GM21737 (cell line): ENCODE results near the gene ITPA.

Experiments used
- ATAC-seq: cut with Tn5 transposase; IDR thresholded peaks from one replicate; pipeline ENCODE4 v1.9.1; 2021; ENCODE audit warnings: mild to moderate bottlenecking, moderate library complexity; ENCODE audit not compliant: unreplicated experiment

The ITPA gene

DNA sequence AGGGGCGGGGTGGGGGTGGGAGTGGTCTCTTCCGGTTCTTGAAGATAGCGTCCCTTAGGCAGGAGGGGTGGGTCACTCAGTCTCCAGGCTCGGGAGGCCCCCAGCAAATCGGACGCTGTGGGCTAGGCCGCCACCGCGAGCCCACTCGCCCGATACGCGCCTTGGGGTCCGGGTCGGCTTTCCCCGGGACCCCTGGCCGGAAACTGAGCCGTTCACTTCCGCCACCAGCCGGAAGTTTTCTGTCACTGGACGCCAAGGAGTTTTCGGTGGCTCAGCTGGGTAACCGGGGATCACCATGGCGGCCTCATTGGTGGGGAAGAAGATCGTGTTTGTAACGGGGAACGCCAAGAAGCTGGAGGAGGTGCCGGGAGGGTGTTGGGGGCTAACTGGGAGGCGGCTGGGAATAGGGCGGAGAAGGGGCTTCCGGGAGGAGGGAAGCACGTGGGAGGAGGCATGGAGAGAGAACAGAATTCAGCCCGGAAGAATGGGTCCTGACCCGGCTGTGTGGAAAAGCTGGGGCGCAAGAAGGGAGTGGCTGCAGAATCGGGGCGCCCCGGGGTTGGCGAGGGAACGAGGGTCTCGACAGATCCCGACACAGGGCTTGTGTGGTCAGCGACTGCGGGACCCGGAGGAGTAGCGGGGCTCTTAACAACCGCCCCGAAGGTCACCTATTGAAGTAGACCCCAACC lies at the start of gene ITPA:
Gene ITPA, plus strand, starts transcription at position 242 of the 689 bp plus-strand sequence. Its CDS starts 54 bp downstream, at position 296.
- no peak for ATAC-seq

DNA sequence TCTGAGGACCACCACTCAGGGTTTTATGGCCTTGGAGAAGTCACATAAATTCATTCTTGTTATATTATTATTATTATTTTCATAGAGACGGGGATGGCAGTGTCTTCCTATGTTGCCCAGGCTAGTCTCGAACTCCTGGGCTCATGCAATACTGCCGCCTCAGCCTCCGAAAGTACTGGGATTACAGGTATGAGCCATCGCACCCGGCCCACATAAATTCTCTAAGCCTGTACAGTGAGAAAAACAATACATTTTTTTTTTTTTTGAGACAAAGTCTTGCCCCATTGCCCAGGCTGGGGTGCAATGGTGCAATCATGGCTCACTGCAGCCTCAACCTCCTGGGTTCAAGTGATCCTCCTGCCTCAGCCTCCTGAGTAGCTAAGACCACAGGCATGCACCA lies 48.9 kb upstream of the ITPA start:
- no peak for ATAC-seq

DNA sequence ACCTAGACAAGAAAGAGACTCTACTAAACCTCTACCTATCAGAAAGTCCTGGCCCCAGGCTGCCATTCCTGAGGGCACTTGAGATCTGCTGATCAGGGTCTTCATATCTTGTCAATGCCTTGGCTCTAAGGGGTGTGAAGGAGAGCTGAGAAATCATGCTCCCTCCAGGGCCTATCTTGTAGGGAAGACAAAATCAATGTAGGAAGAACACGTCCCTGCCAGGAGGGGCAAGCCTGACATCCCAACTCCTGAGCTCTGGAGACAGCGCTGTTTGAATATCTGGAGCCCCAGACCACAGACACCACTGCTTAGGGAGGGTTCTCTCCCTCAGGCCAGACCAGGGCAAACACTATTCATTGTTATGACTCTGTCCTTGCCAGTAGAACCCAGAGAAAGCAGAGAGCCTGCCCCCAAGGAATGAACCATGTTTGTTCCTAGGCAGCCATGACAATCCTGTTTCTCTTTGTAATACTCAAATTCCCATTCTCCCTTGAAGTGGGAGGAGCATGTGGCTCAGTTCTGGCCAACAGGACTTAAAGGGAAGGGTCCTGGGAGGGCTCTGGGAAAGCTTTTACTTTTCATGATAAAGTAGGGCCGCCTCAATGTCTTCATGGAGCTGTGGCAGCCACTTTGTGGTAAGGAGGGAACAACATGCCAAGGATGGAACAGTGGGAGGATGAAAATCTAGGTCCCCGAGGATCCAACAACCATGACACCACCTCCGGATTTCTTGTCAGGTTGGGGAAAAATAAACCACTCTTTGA lies 47.8 kb upstream of the ITPA start:
- ATAC-seq = no peak

DNA sequence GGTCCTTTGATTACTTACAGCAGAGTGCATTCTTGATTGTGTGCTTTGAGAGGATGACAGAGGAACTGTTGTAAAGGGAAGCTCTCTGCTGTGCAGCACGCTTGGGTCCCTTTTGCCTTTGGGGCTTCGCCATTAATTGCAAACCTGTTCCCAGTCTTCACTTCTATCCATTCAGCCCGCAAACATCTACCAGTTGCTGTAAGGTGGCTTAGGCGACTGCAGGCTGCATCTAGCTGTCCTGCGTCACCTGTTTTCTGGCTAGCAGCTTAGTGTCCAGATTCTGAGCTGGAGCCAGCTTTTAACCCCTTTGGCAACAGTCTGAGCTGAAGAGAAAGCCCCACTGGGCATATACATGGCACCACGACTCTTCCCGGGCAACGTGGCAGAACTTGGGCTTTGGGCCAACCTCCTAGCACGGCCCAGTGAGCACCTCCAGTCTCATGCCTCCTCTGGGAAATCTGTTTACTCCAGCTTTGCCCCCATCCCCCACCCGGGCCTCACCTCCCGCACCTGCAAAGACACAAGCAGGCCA lies 47.2 kb upstream of the ITPA start:
- ATAC-seq = no peak

DNA sequence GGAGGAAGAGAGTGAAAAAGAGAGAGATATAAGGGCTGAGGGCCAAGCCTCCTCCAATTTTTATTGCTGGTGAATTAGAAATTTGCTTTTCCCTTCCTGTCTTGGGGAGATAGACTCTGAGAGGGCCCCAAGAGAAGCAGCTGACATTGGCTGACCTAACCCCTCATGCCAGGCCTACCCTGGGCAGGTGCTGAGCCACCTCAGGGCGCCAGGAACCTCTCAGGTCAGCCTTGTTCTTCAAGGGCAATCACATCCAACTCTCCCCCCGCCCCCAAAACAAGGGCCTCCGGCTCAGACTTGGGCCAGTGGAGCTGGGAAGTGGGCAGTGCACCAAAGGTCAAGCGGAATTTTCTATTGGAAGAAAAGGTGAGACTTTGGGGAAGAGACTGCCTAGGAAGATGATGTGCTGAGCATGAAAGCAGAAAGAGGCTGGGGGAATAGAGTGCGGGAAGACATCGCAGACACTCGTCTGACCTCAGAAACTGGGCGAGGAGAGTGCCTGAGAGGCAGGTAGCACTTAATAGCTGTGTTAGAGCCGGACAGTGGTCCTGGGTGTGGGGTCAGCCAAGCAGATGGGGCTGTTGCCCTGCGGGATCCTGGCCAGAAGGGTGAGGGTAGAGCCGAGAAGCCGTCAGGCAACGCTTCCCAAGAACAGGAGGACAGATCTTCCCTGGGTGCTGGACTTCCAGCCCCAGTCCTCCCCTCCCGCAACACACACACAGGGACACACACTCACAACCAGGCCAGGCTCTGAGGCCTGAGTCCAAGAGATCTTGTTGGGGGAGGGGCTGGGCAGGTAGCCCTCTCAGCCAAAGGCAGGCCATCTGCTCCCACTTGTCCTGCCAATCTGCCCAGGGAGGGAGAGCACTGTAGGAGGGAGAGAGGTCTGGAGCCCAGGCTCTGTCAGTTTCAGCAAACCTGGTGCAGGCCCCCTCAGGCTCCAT lies 45.9 kb upstream of the ITPA start:
- no peak for ATAC-seq

DNA sequence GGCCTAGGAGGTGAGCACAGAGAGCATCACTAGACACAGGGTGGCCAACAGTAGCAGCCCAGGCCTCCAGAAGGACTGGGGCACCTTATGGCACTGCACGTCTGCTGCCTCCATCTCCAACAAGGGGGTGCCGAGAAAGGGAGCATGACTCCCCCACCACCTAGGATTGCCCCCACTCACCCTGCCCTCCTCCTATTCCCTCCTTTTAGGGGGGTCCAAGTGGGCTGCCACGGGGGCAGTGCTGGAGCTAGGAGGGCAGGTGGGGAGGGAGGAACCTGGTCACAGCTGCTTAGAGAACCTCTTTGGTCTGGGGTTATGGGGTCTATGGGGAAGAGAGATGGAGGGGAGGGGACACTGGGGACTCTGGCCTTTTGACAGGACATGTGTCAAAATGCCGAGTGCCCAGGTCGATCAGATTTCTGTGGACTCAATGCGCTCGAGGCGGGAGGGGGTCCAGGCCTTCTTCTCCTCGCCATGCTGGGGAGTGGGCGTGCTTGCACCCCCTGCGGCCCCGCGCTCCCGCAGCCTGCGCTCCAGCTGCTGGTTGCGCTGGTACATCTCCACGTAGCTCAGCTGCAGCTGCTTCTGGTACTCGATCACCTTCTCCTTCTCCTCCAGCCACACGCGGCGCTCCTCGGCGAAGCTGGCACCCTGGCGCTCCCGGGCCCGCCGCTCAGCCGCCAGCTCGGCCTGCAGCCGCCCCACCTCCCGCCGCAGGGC lies 45.1 kb upstream of the ITPA start:
- ATAC-seq = no peak

DNA sequence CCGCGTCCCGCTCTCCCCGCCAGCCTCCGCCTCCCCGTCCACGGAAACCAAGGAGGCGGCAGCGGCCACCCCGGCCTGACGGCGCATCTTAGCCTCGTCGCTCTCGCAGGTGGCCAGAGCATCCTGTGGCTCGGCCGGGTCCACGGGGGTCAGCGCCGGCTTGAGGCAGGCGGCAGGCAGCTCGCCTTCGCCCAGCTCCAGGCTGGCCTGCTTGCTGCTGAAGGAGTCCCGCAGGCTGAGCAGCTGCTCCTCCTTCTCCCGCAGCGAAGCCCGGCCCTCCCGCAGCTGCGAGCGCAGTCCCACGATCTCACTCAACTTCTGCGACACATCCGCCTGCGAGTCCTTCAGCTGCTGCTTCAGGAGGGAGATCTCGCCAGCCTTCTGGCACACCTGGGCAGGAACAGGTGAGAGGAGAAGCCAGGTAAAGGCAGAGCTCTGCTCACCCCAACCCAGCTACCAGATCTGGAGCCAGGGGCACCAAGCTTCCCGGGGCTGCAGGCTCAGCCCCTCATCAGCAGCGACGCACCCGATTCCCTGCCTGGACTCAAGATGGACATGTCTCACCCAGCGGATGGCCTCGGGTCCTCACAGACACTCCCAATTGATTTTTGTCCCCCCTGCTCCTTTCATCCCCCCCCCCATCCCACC lies 44.4 kb upstream of the ITPA start:
- ATAC-seq = no peak

DNA sequence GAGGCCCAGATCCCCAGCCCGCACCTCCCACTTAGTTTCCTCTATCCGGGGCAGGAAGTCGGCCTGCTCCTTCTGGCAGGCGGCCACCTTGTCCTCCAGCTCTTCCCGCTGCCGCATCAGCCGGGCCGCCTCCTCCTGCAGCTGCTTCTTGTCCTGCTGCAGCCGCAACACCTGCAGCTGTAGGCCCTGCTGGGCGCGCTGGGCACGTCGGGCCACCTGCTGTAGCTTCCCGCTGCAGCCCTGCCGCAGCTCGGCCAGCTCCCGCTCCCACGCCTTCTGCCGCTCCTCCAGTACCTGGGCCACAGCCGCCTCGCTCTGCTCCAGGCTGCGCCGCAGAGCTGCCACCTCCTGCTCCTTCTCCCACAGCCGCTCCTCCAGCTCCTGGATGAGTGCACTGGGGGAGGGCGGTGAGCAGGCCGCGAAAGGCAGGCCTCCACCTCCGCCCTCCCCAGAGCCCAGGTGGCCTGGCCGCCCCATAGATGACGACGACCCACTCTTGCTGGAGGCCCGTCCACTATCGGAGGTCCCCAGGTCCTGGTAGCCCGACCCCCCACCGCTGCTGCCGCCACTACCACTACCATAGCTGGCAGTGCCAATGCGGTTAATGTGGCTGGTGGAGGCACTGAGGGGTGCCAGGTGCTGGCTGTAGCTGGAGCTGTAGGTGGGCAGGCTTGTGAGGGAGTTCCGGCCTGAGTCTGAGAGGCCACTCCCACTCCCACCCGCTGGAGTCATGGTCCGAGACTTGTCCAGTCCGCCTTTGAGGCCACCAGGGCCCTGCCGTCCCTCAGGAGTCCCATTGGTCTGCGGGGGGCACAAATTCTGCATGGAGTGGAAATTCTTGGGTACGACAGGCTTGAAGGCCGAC lies 43.6 kb upstream of the ITPA start:
- ATAC-seq = no peak

DNA sequence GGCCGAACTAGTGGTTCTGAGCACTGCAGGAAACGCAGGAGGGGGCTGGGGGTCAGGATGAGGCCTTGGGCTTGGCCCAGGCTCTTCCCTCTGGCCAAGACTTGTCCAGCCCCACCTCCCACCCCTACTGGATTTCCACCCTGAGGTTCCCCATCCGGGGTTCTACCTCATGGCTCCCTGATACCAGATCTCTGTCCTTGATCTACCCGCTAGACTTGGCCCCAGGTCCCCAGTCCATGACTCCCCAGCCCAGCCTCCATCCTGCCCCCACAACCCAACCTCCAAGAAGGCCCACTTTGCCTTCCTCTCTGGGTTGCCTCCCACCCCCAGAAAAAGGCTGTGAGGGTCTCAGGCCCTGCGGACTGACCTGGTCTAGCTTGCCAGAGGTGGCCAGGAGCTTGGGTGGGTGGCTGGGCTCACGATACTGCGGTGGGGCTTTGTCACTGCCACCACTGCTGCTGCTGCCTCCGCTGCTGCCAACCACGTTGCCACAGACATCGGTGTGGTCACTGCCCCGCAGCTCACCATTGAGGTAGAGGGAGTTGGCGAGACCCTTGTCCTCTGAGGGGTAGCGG lies 42.9 kb upstream of the ITPA start:
- no peak for ATAC-seq

DNA sequence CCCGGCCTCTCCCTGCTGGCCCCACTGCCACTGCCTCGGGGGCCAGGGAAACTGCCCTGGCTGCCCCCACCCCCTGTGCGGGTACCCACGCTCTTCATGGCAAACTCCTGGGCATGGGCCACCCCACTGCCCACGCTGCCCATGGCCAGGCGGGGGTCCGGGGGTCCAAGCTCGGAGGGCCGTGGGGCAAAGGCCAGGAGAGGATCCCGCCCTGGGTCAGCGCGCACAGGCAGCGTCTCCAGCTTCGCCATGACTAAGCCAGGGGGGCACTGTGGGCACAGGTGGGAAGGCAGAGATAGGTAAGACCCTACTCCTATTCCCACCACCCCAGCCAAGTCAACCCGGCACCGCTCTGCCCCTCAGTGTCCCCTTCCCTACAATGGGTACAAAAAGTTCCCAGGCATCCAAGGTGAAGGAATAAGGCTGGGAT lies 42.4 kb upstream of the ITPA start:
- ATAC-seq = no peak

DNA sequence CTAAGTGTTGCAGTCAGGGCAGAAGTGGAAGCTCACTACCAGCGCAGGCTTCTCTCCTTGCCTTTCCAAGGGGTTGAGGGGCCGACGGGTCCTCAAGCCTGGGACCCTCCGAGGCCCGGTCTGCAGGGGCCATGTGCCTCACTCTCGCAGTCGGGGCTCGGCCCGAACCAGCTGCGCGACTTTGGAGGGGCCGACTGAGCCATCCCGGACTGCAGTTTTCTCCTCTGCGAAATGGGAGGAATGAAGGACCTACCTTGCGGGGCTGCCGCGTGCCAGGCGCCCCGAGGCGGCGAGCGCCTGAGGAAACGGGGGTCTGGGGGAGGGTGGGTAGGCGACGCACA lies 41.6 kb upstream of the ITPA start:
- no peak for ATAC-seq

DNA sequence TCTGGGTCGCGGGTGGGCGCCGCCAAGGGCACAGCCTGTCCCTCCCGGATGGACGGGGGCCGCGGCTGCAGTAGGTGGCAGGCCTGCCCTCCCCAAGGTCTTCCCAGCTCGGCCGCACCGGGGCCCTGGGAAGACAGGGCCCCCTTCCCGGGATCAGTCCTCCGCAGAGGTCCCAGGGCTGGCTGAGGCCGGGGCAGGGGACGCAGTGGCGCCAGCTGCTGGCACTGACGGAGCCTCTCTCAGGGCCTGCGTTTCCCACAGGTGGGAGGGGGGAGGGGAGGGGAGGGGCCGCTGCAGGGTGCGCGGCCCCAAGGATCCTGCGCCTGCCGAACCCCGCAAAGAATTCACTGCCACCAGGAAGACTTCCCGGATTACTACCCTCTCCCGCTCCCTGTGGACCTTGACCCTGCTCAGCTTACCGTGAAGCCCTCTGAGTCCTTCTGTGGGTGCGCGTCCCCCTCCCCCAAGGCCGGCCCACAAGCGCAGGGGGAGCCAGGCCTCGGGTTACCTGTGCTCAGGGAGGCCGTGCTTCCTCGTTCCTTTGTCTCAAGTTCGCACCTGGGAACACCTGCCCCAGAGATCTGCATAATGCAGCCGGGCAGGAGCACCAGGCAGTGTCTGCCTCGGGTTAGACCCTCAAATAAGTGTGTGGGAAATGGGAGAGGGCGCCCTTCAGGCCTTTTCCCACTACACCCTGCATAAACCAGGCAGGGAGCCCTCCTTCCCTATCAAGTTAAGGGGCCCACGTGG lies 41.0 kb upstream of the ITPA start:
- no peak for ATAC-seq

DNA sequence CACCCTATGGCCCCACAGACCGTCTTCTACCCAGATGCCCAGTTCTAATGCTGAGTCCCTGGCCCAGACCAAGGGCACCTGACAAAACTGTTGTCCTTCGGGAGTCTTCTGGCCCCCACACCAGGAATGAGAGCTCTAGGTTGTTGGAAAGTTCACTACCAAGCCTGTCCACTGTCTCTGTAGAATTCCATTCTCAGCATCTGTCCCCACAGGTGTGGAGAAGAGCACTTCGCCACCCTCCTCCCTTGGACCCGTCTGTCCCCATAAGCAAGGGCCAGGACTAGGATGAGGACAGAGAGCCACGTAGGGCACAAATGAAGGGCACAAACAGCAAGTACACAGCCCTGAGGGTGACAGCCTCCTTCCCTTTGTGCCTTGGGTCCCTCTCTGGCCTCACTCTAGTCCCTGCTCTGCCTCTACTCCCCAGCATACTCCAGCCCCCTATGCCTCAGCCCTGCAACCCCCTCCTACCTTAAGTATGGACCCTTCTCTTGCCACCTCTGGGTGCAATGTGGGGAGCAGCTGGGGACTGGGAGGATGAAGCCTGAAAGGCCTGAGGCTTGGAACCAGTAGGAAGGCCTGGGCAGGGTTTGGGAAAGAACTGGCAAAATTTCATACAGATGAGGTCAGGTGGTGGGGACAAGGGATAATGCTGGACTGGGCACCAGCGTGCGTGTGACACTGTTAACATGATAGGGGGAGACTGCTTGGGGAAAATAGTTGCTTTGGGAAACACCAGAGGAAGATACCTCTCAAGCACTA lies 40.3 kb upstream of the ITPA start:
- ATAC-seq = no peak

DNA sequence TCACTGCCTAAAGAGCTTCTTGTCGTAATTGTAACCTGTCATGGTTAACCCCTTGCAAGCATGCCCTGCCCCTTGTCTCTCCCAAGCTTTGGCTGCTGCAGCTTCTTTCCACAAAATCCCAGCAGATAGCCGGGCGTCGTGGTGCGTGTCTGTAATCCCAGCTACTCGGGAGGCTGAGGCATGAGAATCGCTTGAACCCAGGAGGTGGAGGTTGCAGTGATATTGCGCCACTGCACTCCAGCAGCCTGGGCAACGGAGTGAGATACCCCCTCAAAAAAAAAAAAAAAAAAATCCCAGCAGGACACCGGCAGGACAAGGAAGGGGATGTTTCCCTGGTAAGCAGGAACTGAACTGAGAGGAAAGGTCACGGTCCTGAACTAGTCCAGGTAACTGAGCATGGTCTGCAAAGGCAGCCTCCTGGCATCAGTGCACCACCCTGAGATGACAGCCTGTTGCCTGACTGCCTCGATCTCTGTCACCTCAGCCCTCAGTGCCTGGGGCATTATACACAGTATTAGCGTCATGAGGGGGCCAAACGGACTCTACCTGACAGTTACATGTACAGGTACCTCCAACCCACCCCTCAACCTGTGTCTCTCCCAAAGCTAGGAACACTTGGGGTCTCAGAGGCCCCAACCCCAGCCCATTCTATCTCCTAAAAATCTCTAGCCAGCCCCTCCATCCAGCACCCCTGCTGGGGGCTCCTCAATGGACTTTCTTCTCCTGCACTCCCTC lies 37.7 kb upstream of the ITPA start:
- no peak for ATAC-seq

DNA sequence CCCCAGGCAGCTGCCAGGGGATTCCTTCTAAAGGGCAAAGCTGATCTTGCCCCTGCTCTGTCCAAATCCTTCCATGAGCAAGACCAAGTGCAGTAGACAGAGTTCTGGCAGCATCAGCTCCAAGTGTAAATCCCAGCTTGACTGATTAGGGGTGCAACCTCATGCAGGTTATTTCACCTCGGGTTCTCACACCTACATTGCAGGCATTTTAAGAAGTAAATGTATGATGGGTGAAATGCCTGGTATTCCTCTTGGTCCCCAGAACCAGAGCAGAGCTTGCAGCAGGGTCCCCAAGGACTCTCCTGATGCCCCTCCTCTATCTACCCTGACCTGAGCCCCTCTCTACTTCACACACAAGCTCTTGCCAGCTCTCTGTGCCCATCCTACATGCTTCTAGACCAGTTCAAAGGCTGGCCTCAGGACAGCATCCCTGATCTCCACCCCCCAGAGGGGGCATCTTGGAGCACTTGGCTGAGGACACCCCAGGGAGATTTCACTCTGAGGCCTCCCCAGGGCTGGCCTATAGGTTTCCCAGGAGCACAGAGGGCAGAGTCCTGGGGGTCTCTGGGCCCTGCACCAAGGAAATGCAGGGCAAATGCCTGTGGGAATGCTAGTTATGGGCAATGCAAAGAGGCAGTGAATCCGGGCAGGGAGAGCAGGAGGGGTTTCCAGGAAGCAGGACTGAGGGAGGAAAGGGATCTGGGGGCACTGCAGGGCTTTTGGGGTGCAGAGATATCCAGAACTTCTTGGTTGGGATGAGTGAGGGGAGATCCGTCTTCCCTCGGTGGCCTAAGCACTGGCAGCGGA lies 37.0 kb upstream of the ITPA start:
- no peak for ATAC-seq
